Measurements from ENCODE around the gene PTPRN2. TPM values are rescaled to one million over a fixed set of nuclear protein-coding genes. Genes with fewer than 3 reads are reported as not detected.

Gene PTPRN2
- total RNA-seq, 2 experiments from 2014 or later: 0.70 TPM; not detected in 1

- no peak overlapping the region for H3K4me3 ChIP-seq (ENCODE audit: low read depth, low read length, poor library complexity, severe bottlenecking)
- ChIA-PET POLR2A (no interaction called here), CTCF (ENCODE audit: unreplicated experiment) (no interaction called here)
- H3K36me3 ChIP-seq (ENCODE audit: insufficient read depth, low read length): no peaks in the 10 kb centered on the region
- no peaks in the 10 kb centered on the region for H3K79me2 ChIP-seq (ENCODE audit: insufficient read depth, low read depth, low read length)
- BruUV-seq (replicated peaks): no TSS peak
- H4K20me1 ChIP-seq (ENCODE audit: insufficient read depth, low read length): no peaks in the 10 kb centered on the region
- intact Hi-C loops (cut with micrococcal nuclease; ENCODE audit: unreplicated experiment): no loop called here
- H2AFZ ChIP-seq (ENCODE audit: low read length): no peak overlapping the region
- H3K4me1 ChIP-seq (ENCODE audit: insufficient read depth, low read length, poor library complexity, severe bottlenecking): no peaks in the 10 kb centered on the region
- H3K9me3 ChIP-seq (ENCODE audit: low read length): peaks cover 4% of the 10 kb centered on the region; the same call in 1 of the 2 replicates
- DNase-seq (ENCODE audit: low spot score): no peak
- H3K9me2 ChIP-seq (ENCODE audit: insufficient read depth, low read length): no peaks in the 10 kb centered on the region
- H3K27ac ChIP-seq (ENCODE audit: low read depth, low read length, poor library complexity, severe bottlenecking): no peak overlapping the region
- no peak overlapping the region for H3K4me2 ChIP-seq (ENCODE audit: low read length)
- TF ChIP-seq CTCF (conservative IDR thresholded peaks at IDR 0.05; ENCODE audit: low read length) (no peak), EZH2phosphoT487 (IDR thresholded peaks at IDR 0.05; ENCODE audit: borderline replicate concordance, low read depth, low read length) (no peak)
Observed at GRCh38 chr7:158266426-158266816, 321.2 kb downstream of the PTPRN2 start.

GRCh38 chr7:158265743-158266080 lies 321.9 kb downstream of the PTPRN2 start:
- H3K9me2 ChIP-seq (ENCODE audit: insufficient read depth, low read length): no peaks in the 10 kb centered on the region
- ChIA-PET POLR2A (no interaction called here), CTCF (ENCODE audit: unreplicated experiment) (no interaction called here)
- DNase-seq (ENCODE audit: low spot score): no peak
- no peaks in the 10 kb centered on the region for H4K20me1 ChIP-seq (ENCODE audit: insufficient read depth, low read length)
- TF ChIP-seq CTCF (conservative IDR thresholded peaks at IDR 0.05; ENCODE audit: low read length) (no peak), EZH2phosphoT487 (IDR thresholded peaks at IDR 0.05; ENCODE audit: borderline replicate concordance, low read depth, low read length) (no peak)
- no peak overlapping the region for H2AFZ ChIP-seq (ENCODE audit: low read length)
- H3K9me3 ChIP-seq (ENCODE audit: low read length): peaks cover 4% of the 10 kb centered on the region; the same call in 1 of the 2 replicates
- BruUV-seq (replicated peaks): no TSS peak
- no peaks in the 10 kb centered on the region for H3K36me3 ChIP-seq (ENCODE audit: insufficient read depth, low read length)
- H3K27ac ChIP-seq (ENCODE audit: low read depth, low read length, poor library complexity, severe bottlenecking): no peak overlapping the region
- no peak overlapping the region for H3K4me3 ChIP-seq (ENCODE audit: low read depth, low read length, poor library complexity, severe bottlenecking)
- H3K4me2 ChIP-seq (ENCODE audit: low read length): no peak overlapping the region
- no peaks in the 10 kb centered on the region for H3K4me1 ChIP-seq (ENCODE audit: insufficient read depth, low read length, poor library complexity, severe bottlenecking)
- intact Hi-C loops (cut with micrococcal nuclease; ENCODE audit: unreplicated experiment): no loop called here
- H3K79me2 ChIP-seq (ENCODE audit: insufficient read depth, low read depth, low read length): no peaks in the 10 kb centered on the region

- Histone ChIP-seq H3K9me2 (ENCODE audit: insufficient read depth, low read length) (no peaks in the 10 kb centered on the region), H3K27ac (ENCODE audit: low read depth, low read length, poor library complexity, severe bottlenecking) (no peak overlapping the region), H3K4me3 (ENCODE audit: low read depth, low read length, poor library complexity, severe bottlenecking) (no peak overlapping the region), H3K4me1 (ENCODE audit: insufficient read depth, low read length, poor library complexity, severe bottlenecking) (no peaks in the 10 kb centered on the region), H4K20me1 (ENCODE audit: insufficient read depth, low read length) (no peaks in the 10 kb centered on the region), H3K4me2 (ENCODE audit: low read length) (no peak overlapping the region), H3K36me3 (ENCODE audit: insufficient read depth, low read length) (no peaks in the 10 kb centered on the region), H2AFZ (ENCODE audit: low read length) (no peak overlapping the region), H3K79me2 (ENCODE audit: insufficient read depth, low read depth, low read length) (no peaks in the 10 kb centered on the region), H3K9me3 (ENCODE audit: low read length) (peaks cover 4% of the 10 kb centered on the region; the same call in 1 of the 2 replicates)
- POLR2A ChIA-PET: no interaction called here
- no peak for DNase-seq (ENCODE audit: low spot score)
- intact Hi-C loops (cut with micrococcal nuclease; ENCODE audit: unreplicated experiment): no loop called here
- BruUV-seq (replicated peaks): no TSS peak
- CTCF ChIA-PET (ENCODE audit: unreplicated experiment): no interaction called here
- TF ChIP-seq CTCF (conservative IDR thresholded peaks at IDR 0.05; ENCODE audit: low read length): no peak
- TF ChIP-seq EZH2phosphoT487 (IDR thresholded peaks at IDR 0.05; ENCODE audit: borderline replicate concordance, low read depth, low read length): no peak
Observed at GRCh38 chr7:158264881-158265742, 322.5 kb downstream of the PTPRN2 start.

All from OCI-LY7 (cell line).